ENCODE results near the gene PGRMC1.
"Not testable (repeated sequence)": the region's sequence is repeated elsewhere in the genome, so short reads cannot be mapped to it uniquely, and the experiment has no call there.

Gene PGRMC1

GRCh38 chrX:119235872-119236622, at the start of gene PGRMC1:
Gene PGRMC1, plus strand, starts transcription at chrX:119236285. Its CDS starts 79 bp downstream, at chrX:119236364.
- peak; percentile 30 for DNase-seq

- DNase-seq: no peak
These were observed 49.3 kb upstream of the PGRMC1 start for GRCh38 chrX:119186763-119187162.

- DNase-seq: no peak
These were observed 48.8 kb upstream of the PGRMC1 start for GRCh38 chrX:119187298-119187697.

- DNase-seq: no peak
These were observed 47.0 kb upstream of the PGRMC1 start for GRCh38 chrX:119189115-119189514.

- no peak for DNase-seq
These were observed 46.5 kb upstream of the PGRMC1 start for GRCh38 chrX:119189595-119189994.

GRCh38 chrX:119190091-119190681, 45.9 kb upstream of the PGRMC1 start:
- DNase-seq: no peak

GRCh38 chrX:119190831-119191230, 45.3 kb upstream of the PGRMC1 start:
- no peak for DNase-seq

- DNase-seq: no peak
These were observed 41.5 kb upstream of the PGRMC1 start for GRCh38 chrX:119194621-119195020.

GRCh38 chrX:119201570-119201969, 34.5 kb upstream of the PGRMC1 start:
- DNase-seq: no peak

- no peak for DNase-seq
These were observed 29.9 kb upstream of the PGRMC1 start for GRCh38 chrX:119206203-119206602.

GRCh38 chrX:119207483-119207882, 28.6 kb upstream of the PGRMC1 start:
- not testable (repeated sequence) for DNase-seq

- DNase-seq: no peak
These were observed 27.6 kb upstream of the PGRMC1 start for GRCh38 chrX:119208401-119209057.

- not testable (repeated sequence) for DNase-seq
These were observed 25.0 kb upstream of the PGRMC1 start for GRCh38 chrX:119210931-119211648.

- no peak for DNase-seq
These were observed 24.5 kb upstream of the PGRMC1 start for GRCh38 chrX:119211649-119212014.

GRCh38 chrX:119218198-119218597, 17.9 kb upstream of the PGRMC1 start:
- DNase-seq: no peak

GRCh38 chrX:119222932-119223331, 13.2 kb upstream of the PGRMC1 start:
- DNase-seq: no peak

- DNase-seq: no peak
These were observed 12.3 kb upstream of the PGRMC1 start for GRCh38 chrX:119223783-119224182.

GRCh38 chrX:119226446-119226845, 9.6 kb upstream of the PGRMC1 start:
- DNase-seq: no peak

GRCh38 chrX:119228512-119229252, 7.4 kb upstream of the PGRMC1 start:
- no peak for DNase-seq

GRCh38 chrX:119229253-119229615, 6.9 kb upstream of the PGRMC1 start:
- DNase-seq: no peak

- DNase-seq: no peak
These were observed 5.2 kb upstream of the PGRMC1 start for GRCh38 chrX:119230850-119231249.

- no peak for DNase-seq
These were observed 4.1 kb upstream of the PGRMC1 start for GRCh38 chrX:119231936-119232445.
